ENCODE measurements around the gene SPAG6. TPM values are rescaled to one million over a fixed set of nuclear protein-coding genes. Genes with fewer than 3 reads are reported as not detected.

SPAG6 gene
- total RNA-seq, 1 donor from 2014 or later = not detected

- no peak for DNase-seq (ENCODE audit: extremely low read depth, low read depth, low spot score)
These were observed 82.7 kb downstream of the SPAG6 start for GRCh38 chr10:22427890-22428571.

GRCh38 chr10:22429146-22429545, 83.8 kb downstream of the SPAG6 start:
- no peak for DNase-seq (ENCODE audit: extremely low read depth, low read depth, low spot score)

DNA sequence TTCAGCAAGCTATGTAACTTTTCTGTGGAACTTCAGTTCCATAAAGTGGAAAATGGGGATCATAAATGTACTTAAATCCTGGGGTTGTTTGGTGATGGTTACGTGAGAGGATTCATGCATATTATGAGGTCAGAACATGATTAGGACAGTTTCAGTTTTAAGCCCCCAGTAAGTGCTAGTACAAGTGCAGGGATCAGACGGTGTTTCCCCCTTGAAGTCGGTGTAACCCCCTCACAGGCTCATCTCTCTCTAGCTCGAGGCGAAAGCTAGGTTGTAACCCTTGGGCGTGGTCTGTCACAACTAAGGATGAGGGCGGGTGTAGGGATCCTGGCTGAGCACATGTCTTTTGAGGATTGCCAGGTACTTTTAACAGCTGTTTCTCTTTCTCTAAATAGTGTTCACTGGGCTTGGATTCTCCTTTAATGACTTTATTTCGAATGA, 84.7 kb downstream of the SPAG6 start:
- no peak for DNase-seq (ENCODE audit: extremely low read depth, low read depth, low spot score)

DNA sequence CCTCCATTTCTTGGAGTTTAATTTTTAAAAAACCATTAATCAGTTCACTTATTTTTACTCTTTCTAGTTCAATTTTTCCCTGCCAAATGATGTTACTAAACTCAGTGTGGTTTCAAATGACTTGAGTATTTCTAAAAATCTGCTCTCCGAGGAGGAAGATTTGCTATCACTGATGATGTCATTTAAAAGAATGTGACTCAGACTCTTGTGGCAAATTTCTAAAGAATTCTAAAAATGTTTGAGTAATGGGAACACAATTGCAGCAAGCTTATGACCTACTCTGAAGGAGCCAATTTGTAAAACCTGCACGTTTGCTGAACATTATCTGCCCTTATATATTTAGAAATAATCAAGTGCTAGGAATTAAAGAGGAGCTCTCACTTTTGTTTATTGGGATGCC, 88.6 kb downstream of the SPAG6 start:
- DNase-seq (ENCODE audit: extremely low read depth, low read depth, low spot score) = peak; percentile 44

GRCh38 chr10:22434521-22434920, 89.2 kb downstream of the SPAG6 start:
- DNase-seq (ENCODE audit: extremely low read depth, low read depth, low spot score) = no peak

DNA sequence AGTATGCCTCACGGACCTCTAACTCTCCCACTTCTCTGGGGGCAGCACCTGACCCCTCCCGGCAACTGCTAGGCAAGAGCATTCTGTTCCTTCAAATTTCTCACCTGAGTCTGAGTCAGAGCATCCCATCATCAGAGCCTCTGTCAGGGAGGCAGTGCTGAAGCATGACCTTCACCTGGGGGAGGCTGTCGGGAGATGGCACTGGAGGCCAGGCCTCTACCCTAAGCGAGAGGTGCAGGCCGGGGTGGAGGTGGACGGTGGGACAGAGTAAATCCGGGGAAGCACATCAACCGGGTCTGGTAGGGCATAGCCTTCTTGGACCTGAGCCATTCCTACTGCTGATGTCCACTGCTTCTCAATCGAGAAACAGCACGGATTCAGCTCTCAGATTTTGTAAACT, 90.4 kb downstream of the SPAG6 start:
- DNase-seq (ENCODE audit: extremely low read depth, low read depth, low spot score) = no peak

DNA sequence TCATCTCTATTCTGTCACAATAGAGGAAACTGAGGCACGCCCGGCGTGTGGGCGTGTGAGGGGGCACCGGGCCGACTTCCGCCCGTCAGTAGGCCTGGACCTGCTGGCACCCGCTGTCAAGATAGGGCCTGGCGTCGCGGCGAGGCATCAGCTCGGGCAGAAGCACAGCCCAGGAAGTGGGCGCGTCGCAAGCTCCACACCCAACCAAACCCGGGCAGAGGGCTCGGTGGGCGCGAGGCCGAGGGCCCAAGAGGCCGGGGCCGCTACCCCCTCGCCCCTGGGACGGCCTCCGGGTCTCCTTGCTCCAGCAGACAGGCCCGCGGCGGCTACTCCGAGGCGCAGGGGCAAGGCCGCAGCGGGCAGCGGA, 91.2 kb downstream of the SPAG6 start:
- DNase-seq (ENCODE audit: extremely low read depth, low read depth, low spot score) = no peak

DNA sequence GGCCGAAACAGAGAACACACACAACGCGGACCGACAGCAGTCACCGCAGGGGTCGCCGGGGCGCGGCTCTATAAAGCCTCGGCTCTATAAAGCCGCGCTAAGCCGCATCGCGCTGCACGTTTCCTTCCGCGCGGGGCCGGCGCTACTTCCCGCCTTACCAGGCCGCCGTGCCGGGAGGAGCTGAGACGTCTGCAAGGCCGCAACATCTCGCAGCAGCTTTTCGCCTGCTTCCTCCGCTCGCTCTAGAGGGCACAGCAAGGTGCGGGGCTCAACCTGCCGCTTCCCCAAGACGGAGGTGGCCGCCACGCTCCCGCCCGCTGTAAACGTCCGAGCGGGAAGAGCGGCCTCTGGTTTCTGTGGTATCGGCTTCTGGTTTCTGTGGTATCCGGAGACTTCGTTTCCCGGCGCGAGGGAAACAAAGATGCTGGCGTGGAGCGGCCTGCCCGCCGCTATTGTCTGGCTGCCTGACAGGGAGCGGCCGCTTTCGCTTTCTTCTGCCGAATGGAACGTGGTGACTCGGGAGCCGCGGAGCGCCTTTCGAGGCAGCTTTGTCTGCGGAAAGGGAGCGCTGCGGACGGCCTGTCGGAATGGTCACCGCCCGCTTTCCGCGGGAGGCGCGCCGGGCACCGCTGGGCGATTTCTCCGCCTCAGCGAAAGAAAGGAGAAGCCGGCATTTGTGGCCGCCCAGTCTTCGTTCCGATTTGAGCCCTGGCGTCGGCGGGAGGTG, 91.8 kb downstream of the SPAG6 start:
- peak; percentile 60 for DNase-seq (ENCODE audit: extremely low read depth, low read depth, low spot score)

GRCh38 chr10:22437620-22438588, 92.6 kb downstream of the SPAG6 start:
- DNase-seq (ENCODE audit: extremely low read depth, low read depth, low spot score) = no peak

- DNase-seq (ENCODE audit: extremely low read depth, low read depth, low spot score) = no peak
These were observed 93.4 kb downstream of the SPAG6 start for GRCh38 chr10:22438711-22439110.

DNA sequence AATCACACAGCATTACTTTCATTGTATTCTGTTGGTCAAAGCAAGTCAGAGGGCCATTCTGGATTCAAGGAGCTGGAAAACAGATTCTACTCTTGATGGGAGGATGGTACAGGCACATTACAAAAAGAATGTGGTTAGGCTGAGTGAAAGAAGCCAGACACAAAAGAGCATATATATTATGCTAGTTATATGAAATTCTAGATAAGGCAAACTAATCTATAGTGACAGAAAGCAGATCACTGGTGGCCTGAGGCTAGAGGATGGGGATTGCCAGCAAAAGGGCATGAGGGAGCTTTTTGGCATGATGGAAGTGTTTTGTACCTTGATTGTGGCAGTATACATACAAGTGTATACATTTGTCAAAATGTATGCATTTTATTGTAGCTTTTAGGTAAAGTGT, 96.8 kb downstream of the SPAG6 start:
- DNase-seq (ENCODE audit: extremely low read depth, low read depth, low spot score) = no peak

DNA sequence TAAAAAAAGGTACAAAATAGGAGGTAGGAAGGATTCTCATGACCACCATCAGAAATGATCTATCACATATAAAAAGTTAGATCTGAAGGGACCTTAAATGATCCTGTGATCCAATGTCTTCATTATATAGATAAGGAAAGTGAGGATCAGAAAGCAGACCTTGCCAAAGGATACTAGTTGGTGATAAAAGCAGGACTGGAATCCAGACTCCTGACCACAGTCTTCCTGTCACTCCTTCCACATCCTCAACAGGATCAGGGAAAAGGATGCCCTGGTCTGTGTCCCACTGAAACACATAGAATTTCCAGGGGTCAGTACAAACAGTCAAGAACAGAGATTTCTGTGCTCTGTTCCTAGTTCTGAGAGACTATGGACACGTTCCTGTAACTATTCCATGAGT, 97.2 kb downstream of the SPAG6 start:
- no peak for DNase-seq (ENCODE audit: extremely low read depth, low read depth, low spot score)

GRCh38 chr10:22443175-22443901, 98.0 kb downstream of the SPAG6 start:
- no peak for DNase-seq (ENCODE audit: extremely low read depth, low read depth, low spot score)

- DNase-seq (ENCODE audit: extremely low read depth, low read depth, low spot score) = no peak
These were observed 99.0 kb downstream of the SPAG6 start for GRCh38 chr10:22444219-22444788.

DNA sequence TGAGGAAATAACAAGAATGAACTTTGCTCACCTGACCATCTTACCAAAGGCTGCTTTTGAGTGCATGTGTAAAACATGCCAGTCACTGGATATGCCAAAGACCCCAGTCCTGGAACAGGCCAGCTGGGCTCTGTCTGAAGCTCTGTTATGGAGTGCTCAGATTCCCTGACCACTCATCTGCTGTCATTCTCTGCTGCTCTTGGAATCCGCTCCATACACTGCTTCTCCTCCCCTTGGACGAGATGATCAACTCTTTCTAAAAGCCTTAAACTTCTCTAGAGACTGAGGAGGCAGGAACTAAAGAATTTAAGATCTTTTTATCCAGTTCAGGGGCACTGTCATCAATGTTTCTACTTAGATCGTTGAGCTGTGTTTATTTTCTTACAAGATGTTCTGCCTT, 100.2 kb downstream of the SPAG6 start:
- no peak for DNase-seq (ENCODE audit: extremely low read depth, low read depth, low spot score)

DNA sequence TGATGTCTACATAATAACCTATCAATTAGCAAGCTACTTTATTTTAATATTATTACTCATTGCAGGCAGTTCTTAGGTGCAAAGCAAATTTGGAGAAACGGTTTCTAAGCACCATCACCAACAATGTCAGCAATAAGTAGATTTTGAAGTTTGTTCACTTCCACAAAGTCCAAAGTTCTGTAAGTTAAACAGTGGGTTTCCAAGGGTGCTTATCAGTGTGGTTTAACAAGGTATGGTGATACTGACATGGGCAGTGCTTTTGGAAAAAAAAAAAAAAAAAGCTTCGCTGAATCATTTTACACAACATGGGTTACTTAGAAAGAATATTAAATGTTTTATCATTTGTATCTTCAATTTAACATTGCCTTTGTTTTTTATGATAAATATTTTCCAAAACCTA, 101.8 kb downstream of the SPAG6 start:
- DNase-seq (ENCODE audit: extremely low read depth, low read depth, low spot score) = no peak

- no peak for DNase-seq (ENCODE audit: extremely low read depth, low read depth, low spot score)
These were observed 106.0 kb downstream of the SPAG6 start for GRCh38 chr10:22451346-22451745.

DNA sequence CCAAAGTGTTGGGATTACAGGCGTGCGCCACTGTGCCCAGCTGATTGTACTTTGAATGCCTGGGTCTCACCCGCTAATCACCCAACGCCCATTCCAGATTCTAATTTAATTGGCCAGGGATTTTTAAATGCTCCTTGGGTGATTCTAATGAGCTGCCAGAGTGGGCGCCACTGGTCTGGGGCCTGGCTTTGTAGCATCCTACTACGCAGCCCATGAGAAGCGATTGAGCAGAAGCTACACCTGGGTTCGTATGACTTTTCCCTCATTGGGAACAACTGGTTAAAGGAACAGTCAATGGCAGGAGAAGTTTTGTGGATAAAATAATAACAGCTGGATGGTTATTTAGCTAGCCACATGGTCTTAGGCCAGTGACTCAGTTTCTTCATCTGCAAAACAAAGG, 108.0 kb downstream of the SPAG6 start:
- no peak for DNase-seq (ENCODE audit: extremely low read depth, low read depth, low spot score)

GRCh38 chr10:22453948-22454591, 108.8 kb downstream of the SPAG6 start:
- no peak for DNase-seq (ENCODE audit: extremely low read depth, low read depth, low spot score)

DNA sequence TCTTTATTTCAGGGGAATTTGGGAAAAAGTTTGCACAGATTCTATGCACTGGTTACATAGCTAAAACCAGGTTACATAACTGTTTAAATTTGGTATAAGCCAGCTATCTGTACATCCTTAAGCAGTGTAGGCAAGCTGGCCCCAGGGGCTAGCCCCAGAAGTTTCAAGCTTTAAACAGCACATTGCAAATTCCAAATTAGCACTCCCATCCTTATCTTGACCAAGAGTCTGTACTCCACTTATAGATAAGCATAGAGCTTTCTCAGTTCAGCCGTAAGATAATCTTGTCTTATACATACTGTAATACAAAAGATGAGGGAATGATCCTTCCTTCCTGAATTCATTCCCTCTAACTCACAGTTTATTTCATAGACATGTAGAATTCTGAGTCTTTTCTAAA, 109.3 kb downstream of the SPAG6 start:
- DNase-seq (ENCODE audit: extremely low read depth, low read depth, low spot score) = no peak

Data from glomerular endothelial cell (primary cell).